GM12875 (cell line): ENCODE data around the gene GPR61.

Source experiments
- H3K4me3 ChIP-seq: one replicate; pipeline ENCODE4 v1.5.1; 2011; ENCODE audit warnings: low read depth, low read length, control low read depth
- TF ChIP-seq, protein P1 (sequence below): IDR thresholded peaks from 2 replicates; pipeline ENCODE4 v1.5.1; 2011; ENCODE audit warnings: low read depth, mild to moderate bottlenecking, control low read depth, inconsistent platforms, low read length, moderate library complexity, borderline replicate concordance; ENCODE audit not compliant: insufficient read depth

Gene GPR61

GRCh38 chr1:109531380-109531779, 8.3 kb upstream of the GPR61 start:
- TF ChIP-seq, protein P1, sequence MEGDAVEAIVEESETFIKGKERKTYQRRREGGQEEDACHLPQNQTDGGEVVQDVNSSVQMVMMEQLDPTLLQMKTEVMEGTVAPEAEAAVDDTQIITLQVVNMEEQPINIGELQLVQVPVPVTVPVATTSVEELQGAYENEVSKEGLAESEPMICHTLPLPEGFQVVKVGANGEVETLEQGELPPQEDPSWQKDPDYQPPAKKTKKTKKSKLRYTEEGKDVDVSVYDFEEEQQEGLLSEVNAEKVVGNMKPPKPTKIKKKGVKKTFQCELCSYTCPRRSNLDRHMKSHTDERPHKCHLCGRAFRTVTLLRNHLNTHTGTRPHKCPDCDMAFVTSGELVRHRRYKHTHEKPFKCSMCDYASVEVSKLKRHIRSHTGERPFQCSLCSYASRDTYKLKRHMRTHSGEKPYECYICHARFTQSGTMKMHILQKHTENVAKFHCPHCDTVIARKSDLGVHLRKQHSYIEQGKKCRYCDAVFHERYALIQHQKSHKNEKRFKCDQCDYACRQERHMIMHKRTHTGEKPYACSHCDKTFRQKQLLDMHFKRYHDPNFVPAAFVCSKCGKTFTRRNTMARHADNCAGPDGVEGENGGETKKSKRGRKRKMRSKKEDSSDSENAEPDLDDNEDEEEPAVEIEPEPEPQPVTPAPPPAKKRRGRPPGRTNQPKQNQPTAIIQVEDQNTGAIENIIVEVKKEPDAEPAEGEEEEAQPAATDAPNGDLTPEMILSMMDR: no peak

GRCh38 chr1:109531826-109532364, 7.8 kb upstream of the GPR61 start:
- H3K4me3 ChIP-seq: no peak overlapping the region
- TF ChIP-seq, protein P1: no peak

More at GRCh38 chr1:109531380-109531779, 8.3 kb upstream of the GPR61 start:
- H3K4me3 ChIP-seq: no peak overlapping the region

- TF ChIP-seq, protein P1: peak; percentile 97
- no peak overlapping the region for H3K4me3 ChIP-seq
Measured at GRCh38 chr1:109532365-109533136, 7.1 kb upstream of the GPR61 start.

DNA sequence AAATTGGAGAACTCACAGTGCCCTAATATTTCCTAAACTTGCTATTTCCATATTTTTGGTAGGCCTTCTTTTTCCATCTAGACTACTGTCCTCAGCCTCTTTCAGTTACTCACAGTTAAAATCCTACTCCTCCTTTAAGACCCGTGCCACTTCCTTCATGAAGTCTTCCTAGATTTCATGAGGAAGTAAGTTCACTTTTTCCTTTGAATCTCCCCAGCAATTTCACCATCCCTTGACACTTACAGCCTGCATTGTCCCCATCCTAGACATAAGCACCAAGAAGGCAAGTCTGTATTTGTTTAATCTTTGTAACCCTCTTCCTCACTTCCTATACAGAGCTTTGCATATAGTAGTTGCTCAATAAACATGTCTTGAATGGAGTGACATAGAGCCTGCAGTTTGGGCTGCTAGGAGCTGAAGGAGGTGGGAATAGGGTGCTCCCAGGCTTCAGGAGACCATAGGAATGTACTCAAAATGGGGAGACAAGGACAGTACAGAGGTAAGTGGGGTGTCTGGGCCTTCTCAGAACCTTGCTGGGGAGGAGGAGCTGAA, 5.3 kb upstream of the GPR61 start:
- no peak overlapping the region for H3K4me3 ChIP-seq
- TF ChIP-seq, protein P1: no peak

- no peak overlapping the region for H3K4me3 ChIP-seq
- TF ChIP-seq, protein P1: no peak
Measured at GRCh38 chr1:109535481-109535880, 4.2 kb upstream of the GPR61 start.

DNA sequence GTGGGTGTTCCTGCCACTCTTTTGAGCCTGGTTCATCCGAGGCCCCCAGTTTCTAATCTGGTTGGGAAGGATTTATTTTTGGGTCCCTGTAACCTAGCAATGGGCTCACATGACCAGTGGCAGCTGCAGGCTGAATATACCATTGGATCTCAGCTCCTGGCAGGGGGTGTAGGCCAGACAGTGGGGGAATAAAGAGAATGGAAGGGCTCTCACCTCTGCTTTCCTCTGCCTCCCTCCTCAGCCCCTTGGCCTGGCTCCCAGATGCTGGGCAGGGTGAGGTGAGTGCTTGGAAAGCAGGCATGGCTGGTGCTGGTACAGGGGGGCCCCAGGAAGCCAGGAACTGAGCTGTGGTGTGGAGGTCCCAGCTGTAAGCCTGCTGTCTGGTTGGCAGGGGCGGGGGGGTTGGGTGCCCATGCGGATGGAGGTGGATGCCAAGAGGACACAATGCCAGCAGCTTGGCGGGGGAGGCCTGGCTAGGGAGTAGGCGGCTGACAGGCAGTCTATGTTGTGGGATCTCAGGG, 3.6 kb upstream of the GPR61 start:
- TF ChIP-seq, protein P1: no peak
- H3K4me3 ChIP-seq: no peak overlapping the region
